Measurements from ENCODE around the gene KRTAP10-7. TPM values are rescaled to one million over a fixed set of nuclear protein-coding genes. Genes with fewer than 3 reads are reported as not detected.
A peak's percentile ranks its signal among the peaks of the same experiment; 100 is the strongest.
"Not testable (repeated sequence)": the region's sequence is repeated elsewhere in the genome, so short reads cannot be mapped to it uniquely, and the experiment has no call there.

KRTAP10-7 gene
- total RNA-seq, 1 donor from 2014 or later = not detected

GRCh38 chr21:44636209-44637017, 36.0 kb downstream of the KRTAP10-7 start:
- no peak overlapping the region for H3K27ac ChIP-seq
- no peak for DNase-seq
- H3K36me3 ChIP-seq = no peaks in the 10 kb centered on the region
- peaks cover 11% of the 10 kb centered on the region for H3K9me3 ChIP-seq
- peak in 1 of 2 donors; percentile 31 for ATAC-seq
- no peak for TF ChIP-seq CTCF (IDR thresholded peaks at IDR 0.05)
- no peak overlapping the region for H3K4me3 ChIP-seq
- H3K4me1 ChIP-seq = no peaks in the 10 kb centered on the region
- intact Hi-C loops (cut with DNase I) = no loop called here
- peaks cover 15% of the 10 kb centered on the region for H3K27me3 ChIP-seq (ENCODE audit: low read depth)

GRCh38 chr21:44637018-44637850, 36.8 kb downstream of the KRTAP10-7 start, which contains the start of gene KRTAP10-10:
TSS of gene KRTAP10-10 (plus strand) at chr21:44637356. CDS start at chr21:44637418, 62 bp downstream.
- no peak within 1 kb of the TSS for H3K27ac ChIP-seq
- no peaks in the 10 kb centered on the region for H3K4me1 ChIP-seq
- intact Hi-C loops (cut with DNase I) = no loop called here
- H3K4me3 ChIP-seq = no peak within 1 kb of the TSS
- ATAC-seq (peak in 1 of 2 donors; percentile 22), DNase-seq (no peak)
- H3K36me3 ChIP-seq = no peaks in the 10 kb centered on the region
- peaks cover 3% of the 10 kb centered on the region for H3K9me3 ChIP-seq
- TF ChIP-seq CTCF (IDR thresholded peaks at IDR 0.05) = no peak
- peaks cover 15% of the 10 kb centered on the region for H3K27me3 ChIP-seq (ENCODE audit: low read depth)

- H3K4me1 ChIP-seq; H3K9me3 ChIP-seq; DNase-seq; H3K27ac ChIP-seq; intact Hi-C loops (cut with DNase I); H3K36me3 ChIP-seq; H3K4me3 ChIP-seq; ATAC-seq: not testable (repeated sequence)
- peaks cover 15% of the 10 kb centered on the region for H3K27me3 ChIP-seq (ENCODE audit: low read depth)
These were observed 37.5 kb downstream of the KRTAP10-7 start for GRCh38 chr21:44637851-44638348.

- H3K27ac ChIP-seq; H3K36me3 ChIP-seq; H3K4me1 ChIP-seq; intact Hi-C loops (cut with DNase I); DNase-seq; ATAC-seq; H3K9me3 ChIP-seq; H3K4me3 ChIP-seq: not testable (repeated sequence)
- peaks cover 15% of the 10 kb centered on the region for H3K27me3 ChIP-seq (ENCODE audit: low read depth)
These were observed 38.3 kb downstream of the KRTAP10-7 start for GRCh38 chr21:44638506-44639330.

GRCh38 chr21:44639331-44639655, 38.9 kb downstream of the KRTAP10-7 start:
- DNase-seq (no peak), ATAC-seq (no peak)
- intact Hi-C loops (cut with DNase I) = no loop called here
- TF ChIP-seq CTCF (IDR thresholded peaks at IDR 0.05) = no peak
- no peaks in the 10 kb centered on the region for H3K4me1 ChIP-seq
- H3K27me3 ChIP-seq (ENCODE audit: low read depth) = peaks cover 15% of the 10 kb centered on the region
- H3K36me3 ChIP-seq = no peaks in the 10 kb centered on the region
- H3K27ac ChIP-seq = no peak overlapping the region
- no peak overlapping the region for H3K4me3 ChIP-seq
- H3K9me3 ChIP-seq = no peaks in the 10 kb centered on the region

GRCh38 chr21:44640761-44641160, 40.4 kb downstream of the KRTAP10-7 start:
- TF ChIP-seq CTCF (IDR thresholded peaks at IDR 0.05) = no peak
- Histone ChIP-seq H3K27me3 (ENCODE audit: low read depth) (peaks cover 15% of the 10 kb centered on the region), H3K4me3 (no peak overlapping the region), H3K9me3 (no peaks in the 10 kb centered on the region), H3K36me3 (no peaks in the 10 kb centered on the region), H3K27ac (no peak overlapping the region), H3K4me1 (no peaks in the 10 kb centered on the region)
- intact Hi-C loops (cut with DNase I) = no loop called here
- DNase-seq (no peak), ATAC-seq (no peak)

Measured in lower lobe of right lung (tissue), 2 donors.